Measurements from ENCODE around the gene HSP90B1. TPM values are rescaled to one million over a fixed set of nuclear protein-coding genes. Genes with fewer than 3 reads are reported as not detected.

The HSP90B1 gene
- total and polyA plus RNA-seq, 2 of the 13 experiments (the other 11 are each of a cell fraction or from before 2014, with no cell fraction given), result 800 to 954 TPM

DNA sequence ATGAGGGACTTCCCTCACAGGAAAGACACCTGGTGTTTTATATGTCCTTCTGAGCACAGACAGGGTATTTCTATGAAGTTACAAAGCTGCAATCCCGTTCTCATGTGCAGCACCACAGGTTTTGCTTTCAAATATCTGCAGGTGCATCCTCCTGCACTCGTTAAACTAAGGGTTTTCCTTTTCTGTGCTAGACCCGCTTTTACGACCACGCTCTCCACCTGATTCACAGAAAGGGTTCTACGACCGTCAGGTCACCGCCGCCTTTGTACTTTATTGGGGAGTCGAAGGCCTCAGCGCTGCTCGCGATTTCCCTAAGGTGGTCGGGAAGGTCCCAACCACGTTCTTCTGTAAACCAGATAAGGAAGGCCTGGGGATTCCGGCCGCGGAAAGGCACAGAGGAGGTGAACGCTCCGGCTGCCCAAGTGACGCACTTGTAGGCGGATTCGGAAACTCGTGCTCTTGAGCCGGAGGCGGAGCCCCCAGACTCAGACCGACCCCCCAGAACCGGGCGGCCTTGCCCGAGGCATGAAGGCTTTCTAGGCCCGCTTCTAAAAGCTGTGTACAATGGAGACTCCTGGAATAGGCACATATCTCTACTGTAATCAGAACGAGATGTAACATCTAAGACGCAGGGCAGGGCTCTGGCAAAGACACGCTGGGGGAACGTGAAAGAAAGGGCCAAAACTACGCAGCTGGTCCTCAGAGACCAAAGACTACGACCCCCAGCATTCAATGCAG is 995 bp upstream of the HSP90B1 start:
- in situ Hi-C loops (cut with HindIII; ENCODE audit: extremely low pct_ligation_motif_present, low pct_unique_long_range_greater_than_20kb), result no loop called here
- TF ChIP-seq POLR2AphosphoS2 (IDR thresholded peaks at IDR 0.05; ENCODE audit: low read depth, low read length) (no peak), RNF219 (CRISPR knock-in tag; IDR thresholded peaks at IDR 0.05) (no peak), TSC22D2 (CRISPR knock-in tag; IDR thresholded peaks at IDR 0.05; ENCODE audit: borderline replicate concordance) (0 out of 2 replicates have a peak, but pooled peaks have one; percentile 26), PAX8 (CRISPR knock-in tag; IDR thresholded peaks at IDR 0.05; ENCODE audit: borderline replicate concordance) (no peak), HNRNPLL (IDR thresholded peaks at IDR 0.05; ENCODE audit: low read depth, low read length, poor library complexity, severe bottlenecking) (peak; percentile 95), ZNF280B (CRISPR knock-in tag; IDR thresholded peaks at IDR 0.05; ENCODE audit: borderline replicate concordance) (no peak), IRX3 (CRISPR knock-in tag; IDR thresholded peaks at IDR 0.05; ENCODE audit: borderline replicate concordance, low read depth) (no peak), REL (CRISPR knock-in tag; conservative IDR thresholded peaks at IDR 0.05) (0 out of 2 replicates have a peak, but pooled peaks have one; percentile 28), SOX6 (IDR thresholded peaks at IDR 0.05) (no peak), SOX6 (CRISPR knock-in tag; IDR thresholded peaks at IDR 0.05) (no peak), ZNF770 (CRISPR knock-in tag; IDR thresholded peaks at IDR 0.05) (peak; percentile 25; the same call in 1 of the 2 replicates), HOXA9 (CRISPR knock-in tag; IDR thresholded peaks at IDR 0.05; ENCODE audit: borderline replicate concordance) (no peak), HOXA7 (CRISPR knock-in tag; IDR thresholded peaks at IDR 0.05) (no peak)
- TF ChIP-seq, protein P1, sequence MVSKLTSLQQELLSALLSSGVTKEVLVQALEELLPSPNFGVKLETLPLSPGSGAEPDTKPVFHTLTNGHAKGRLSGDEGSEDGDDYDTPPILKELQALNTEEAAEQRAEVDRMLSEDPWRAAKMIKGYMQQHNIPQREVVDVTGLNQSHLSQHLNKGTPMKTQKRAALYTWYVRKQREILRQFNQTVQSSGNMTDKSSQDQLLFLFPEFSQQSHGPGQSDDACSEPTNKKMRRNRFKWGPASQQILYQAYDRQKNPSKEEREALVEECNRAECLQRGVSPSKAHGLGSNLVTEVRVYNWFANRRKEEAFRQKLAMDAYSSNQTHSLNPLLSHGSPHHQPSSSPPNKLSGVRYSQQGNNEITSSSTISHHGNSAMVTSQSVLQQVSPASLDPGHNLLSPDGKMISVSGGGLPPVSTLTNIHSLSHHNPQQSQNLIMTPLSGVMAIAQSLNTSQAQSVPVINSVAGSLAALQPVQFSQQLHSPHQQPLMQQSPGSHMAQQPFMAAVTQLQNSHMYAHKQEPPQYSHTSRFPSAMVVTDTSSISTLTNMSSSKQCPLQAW (CRISPR knock-in tag; IDR thresholded peaks at IDR 0.05), result peak; percentile 19; the same call in 1 of the 2 replicates

More for the DNA sequence above, 995 bp upstream of the HSP90B1 start:
- FAIRE-seq, result no peak
- POLR2A ChIA-PET, result interaction anchor here (0.6 to 2.1 kb wide), 16 partner anchors 11 to 357 kb away, joined by 3 to 60 read pairs (median 6); partner anchors contain the start of genes HCFC2, NFYB, NT5DC3 and TDG
- Histone ChIP-seq H3K9me3 (ENCODE audit: low read length) (no peaks in the 10 kb centered on the region), H3K27me3 (ENCODE audit: control insufficient read depth in 1 of 2, insufficient read depth in 2 of 2, low read length in 2 of 2) (no peaks in the 10 kb centered on the region; a peak in 1 of 5 replicates), H3K36me3 (replicated peaks in 1 of 2; ENCODE audit: control insufficient read depth in 1 of 2, insufficient read depth in 2 of 2, low read length in 2 of 2) (peaks cover 2 to 22% of the 10 kb centered on the region in 2 experiments; a peak in 4 of 5 replicates), H3K79me2 (ENCODE audit: insufficient read depth, low read length) (peaks cover 40% of the 10 kb centered on the region), H3K27ac (ENCODE audit: extremely low read length, insufficient read depth, low read length) (peak overlapping the region; percentile 90), H4K20me1 (ENCODE audit: insufficient read depth, low read length) (peaks cover 24% of the 10 kb centered on the region), H2AFZ (ENCODE audit: low read length) (peak overlapping the region; percentile 97), H3K4me2 (ENCODE audit: low read depth, low read length) (peak overlapping the region; percentile 87), H3K4me1 (ENCODE audit: insufficient read depth, low read length) (peaks cover 35% of the 10 kb centered on the region), H3K9ac (ENCODE audit: insufficient read depth, low read depth, low read length) (peak overlapping the region; percentile 83), H3K4me3 (replicated peaks in 1 of 3; ENCODE audit: insufficient read depth in 1 of 3, low read depth in 2 of 3, low read length in 3 of 3) (peak overlapping the region; percentile 66 to 79 (median 69))
- BruUV-seq (replicated peaks), result TSS peak; percentile 93
- intact Hi-C loops (cut with micrococcal nuclease; ENCODE audit: unreplicated experiment), result loop anchor here (1.0 to 2.0 kb wide), 2 partner anchors 50 to 88 kb away; partner anchors contain the start of gene NT5DC3
- peak; percentile 75 for ATAC-seq
- CTCF ChIA-PET (ENCODE audit: low intra/inter-chr PET ratio, low total read pairs), result no interaction called here
- 1% methylated on average over 33 of the region's 37 CpGs for WGBS (ENCODE audit: low lambda C conversion rate)
- DNase-seq (ENCODE audit: low spot score), result peak; percentile 87
